A204.1 (cell line): ENCODE results near the gene CEMIP.

Source experiments
- FAIRE-seq: peaks from 2 replicates; lab custom pipeline; 2012; peaks lifted over from hg19 to GRCh38; lab: Jason Lieb, UNC

Gene CEMIP

DNA sequence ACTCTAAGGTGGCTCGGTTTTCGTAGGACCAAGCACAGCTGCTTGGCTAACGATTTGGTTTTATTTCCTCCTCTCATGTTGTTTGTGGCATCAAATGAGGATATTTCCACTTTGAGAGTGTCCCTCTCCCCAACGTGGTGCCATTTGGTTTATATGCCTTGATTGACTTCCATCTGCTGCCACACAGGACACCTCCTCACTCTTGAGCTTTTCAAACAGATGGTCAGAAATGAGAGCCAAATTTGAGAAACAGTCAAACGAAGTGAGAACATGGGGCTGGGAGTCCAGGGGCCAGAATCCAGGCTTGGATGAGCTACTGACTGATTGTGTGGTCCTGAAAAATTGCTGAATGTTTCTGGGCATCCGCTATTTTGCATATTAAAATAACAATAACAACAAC, 43.5 kb downstream of the CEMIP start:
- FAIRE-seq, result no peak

DNA sequence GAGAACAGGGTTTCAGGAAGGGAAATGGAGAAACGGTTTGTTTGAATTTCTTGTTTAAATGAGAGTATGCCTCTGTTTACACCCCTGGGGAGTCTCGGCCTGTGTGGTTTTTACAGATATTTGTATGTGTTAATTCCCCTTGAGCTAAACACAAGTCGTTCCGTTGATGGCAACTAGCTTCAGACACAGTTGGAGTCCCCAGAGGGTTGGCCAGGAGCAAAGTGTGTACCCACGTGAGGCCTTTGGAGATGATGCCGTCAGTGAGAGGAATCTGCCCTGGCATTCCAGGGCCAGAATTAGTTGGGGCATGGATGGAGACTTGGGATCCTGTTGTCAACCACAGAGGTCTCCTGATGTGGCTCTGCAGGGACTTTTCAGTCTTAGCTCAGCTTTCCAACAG, 44.0 kb downstream of the CEMIP start:
- no peak for FAIRE-seq

DNA sequence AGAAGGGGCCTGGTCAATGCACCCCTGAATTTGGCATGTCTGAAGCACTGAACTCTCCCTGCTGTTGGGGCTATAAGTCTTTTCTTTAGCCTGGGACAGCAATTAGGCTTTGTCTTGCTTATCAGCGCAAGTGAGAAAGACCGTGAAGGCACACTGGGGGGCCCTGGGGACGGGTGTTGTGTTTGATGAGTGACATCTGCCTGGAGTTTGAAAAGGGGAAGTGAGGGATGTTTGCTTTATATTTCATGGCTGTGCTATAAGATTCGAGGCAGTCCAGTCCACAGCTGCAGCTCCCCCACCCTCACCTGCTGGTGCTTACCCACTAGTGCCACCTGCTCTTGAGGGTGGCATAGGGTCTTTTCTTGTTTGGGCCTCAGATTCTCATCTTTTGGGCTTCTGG, 44.8 kb downstream of the CEMIP start:
- no peak for FAIRE-seq

DNA sequence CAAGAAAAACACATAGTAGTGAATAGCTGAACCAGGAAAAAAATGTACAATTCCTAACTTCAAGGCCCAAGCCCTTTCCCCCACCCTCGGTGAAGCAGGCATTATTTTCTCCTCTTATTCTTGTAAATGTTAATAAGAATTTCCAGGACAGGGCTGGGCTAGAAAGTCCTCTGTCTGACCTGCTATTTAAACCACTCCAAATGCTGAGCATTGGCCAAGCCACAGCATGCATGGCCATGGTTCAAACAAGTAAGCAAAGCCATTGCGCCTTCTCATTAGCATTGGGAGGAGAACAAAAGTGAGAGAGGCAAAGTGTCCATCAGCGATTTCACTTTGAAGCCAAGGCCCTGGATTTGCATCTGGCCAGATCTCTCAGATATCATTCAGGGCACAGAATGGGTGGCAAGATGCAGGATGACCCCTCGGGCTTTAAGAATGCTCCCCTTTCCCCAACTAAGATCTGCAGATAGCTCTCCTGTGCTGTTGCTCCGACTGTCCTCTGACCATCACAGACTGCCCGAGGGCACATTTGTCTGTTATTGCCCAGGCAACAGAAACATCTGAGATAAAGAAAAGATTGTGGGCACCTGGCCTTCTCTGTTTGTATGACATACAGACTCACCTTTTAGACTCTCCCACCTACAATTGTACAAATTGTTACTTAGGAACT, 46.3 kb downstream of the CEMIP start:
- no peak for FAIRE-seq

DNA sequence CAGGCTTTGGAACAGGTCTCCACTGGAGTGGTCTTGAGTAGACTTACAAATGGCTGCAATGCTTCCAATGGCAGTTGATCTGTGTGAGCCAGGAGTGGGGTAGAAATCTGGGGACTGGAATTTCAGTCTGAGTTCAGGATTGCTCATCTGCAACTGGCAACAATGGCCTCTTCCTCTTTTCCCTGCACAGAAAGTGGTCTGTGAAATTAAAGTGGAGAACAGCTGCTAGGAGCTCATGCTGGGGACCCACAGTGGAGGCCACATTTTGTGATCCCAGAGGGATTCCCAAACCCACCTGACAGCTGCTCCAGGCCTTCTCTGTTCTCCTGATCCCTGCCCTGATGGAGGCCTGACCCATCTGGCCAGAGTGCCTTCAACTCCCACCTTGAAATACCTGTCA, 49.6 kb downstream of the CEMIP start:
- FAIRE-seq, result no peak

DNA sequence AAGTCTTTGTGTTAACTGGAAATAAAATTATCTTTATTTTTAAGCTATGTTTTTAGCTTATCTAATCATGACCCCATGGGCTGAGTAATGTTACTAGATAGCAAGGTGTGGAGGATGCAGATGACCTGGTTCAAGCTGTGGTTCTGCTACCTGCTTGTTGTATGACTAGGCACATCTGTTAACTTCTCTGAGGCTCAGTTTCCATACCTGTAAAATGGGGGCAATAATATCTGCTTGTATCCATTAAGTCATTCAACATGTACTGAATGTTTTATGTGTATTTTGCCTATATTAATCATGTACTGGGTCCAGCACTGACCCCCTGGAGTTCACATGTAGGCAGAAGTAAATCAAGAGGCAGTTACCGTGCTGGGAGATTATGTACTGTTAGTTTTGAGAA, 51.5 kb downstream of the CEMIP start:
- FAIRE-seq, result no peak

DNA sequence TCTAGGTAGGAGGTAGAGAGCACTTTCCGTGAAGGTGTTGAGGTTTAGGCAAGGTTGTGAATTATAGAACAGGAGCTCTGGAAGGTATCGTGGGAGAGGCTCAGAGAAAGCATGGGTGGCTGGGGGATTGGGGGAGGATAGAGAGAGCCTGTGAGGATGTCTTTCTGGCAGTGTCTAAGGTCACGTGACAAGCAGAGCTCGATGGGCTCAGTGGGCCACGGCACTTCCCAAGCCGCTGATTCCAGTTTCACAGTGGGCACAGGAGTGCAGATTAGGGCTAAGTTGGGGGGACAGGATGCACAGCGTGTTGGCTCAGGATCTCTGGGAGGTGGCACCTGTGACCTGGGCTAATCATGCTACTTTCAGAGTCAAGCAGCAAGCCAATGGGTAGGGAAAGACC, 52.0 kb downstream of the CEMIP start:
- no peak for FAIRE-seq

DNA sequence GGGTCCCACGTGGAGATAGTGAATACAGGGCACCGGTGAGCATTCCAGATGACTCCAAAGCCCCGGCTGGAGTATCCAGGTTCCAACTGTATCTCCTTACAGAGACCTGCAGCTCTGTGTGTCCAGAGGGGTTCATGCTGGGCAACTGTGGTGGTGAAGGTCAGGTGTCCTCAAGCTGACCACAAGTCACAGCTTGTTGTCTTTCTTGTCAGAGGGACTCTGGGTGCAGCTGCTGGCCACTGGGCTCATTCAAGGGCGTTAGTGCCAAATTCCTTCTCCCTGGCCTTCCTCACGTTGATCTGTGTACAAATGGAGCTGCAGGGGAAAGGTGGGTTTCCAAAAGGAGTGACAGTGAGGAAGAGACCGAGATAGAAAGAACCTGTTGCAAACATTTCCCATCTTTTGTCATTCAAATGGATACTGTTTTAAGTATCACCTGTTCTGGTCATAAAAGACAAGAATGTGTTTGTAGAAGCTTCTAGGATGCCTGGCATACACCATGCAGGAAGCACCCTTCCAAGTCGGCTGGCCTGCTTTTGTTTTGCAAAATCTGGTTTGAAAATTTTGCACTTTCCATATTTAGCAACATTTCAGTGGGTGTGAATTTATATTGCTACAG, 52.5 kb downstream of the CEMIP start:
- no peak for FAIRE-seq

DNA sequence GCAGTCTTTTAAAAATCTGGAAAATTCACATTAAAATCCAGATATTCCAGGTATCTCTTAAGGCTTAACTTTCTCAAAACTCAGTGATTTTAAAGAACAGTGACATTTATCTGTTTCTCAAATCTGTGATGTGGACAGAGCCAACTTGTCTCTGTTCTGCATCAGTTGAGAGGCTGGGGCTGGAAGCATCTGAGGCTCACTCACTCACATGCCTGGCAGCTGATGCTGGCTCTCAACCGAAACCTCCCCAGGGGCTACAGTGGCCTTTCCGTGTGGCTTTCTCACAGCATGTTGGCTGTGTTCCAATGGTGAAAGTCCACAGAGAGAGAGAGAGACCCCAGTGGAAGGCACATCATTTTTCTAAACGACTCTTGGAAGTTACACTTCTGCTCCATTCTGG, 53.5 kb downstream of the CEMIP start:
- FAIRE-seq, result no peak

DNA sequence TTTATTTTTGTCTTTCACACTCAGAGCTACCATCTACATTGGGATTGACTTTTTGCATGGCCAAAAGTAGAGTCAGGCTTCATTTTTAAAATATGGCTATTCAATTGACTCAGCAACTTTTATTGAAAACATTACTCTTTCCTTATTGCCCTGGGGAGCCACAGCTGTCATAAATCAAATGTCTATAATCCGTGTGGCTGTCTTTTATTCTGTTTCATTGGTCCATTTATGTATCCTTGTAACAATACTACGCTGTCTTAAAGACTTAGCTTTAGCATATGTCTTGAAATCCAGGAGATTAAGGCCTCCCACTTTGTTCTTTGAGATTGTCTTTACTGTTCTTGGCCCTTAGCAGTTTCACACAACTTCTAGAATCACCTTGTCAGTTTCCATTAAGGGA, 55.2 kb downstream of the CEMIP start:
- no peak for FAIRE-seq

DNA sequence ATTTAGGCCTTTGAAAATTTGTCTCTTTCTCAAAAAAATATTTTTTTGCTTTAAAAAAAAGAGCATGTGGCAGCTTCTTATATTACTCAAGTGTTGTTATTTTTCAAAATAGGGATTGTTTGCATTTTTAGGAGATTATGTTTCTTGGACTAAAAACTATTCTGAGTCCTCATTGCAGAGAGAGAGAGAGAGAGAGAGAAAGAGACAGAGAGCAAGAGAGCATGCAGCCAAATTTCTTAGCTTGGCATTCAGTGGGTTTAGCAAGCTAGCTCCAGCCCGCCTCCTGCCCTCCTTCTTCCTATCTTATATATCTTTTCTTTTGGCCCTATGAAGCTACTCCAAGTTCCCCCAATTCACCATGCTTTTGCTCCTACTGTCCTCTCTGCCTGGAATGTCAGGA, 55.7 kb downstream of the CEMIP start:
- no peak for FAIRE-seq

DNA sequence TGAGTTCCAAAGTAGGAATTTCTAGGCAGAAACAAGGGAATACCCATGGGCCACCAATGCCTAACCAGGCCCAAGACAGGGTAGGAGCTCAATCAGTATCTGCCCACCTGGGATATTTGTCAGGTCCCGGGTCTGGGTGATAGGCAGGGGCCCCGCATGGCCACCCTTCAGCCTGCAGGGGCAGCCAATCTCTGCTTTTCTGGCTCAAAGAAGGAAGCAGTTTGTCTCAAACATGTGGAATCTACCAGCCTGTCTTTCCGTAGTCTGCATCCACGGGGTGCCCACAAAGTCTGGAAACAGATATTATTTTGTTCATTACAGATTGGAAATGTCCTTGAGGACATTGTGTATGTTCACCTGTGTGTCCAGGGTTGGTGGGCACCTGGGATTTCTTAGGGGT, 56.2 kb downstream of the CEMIP start:
- no peak for FAIRE-seq

DNA sequence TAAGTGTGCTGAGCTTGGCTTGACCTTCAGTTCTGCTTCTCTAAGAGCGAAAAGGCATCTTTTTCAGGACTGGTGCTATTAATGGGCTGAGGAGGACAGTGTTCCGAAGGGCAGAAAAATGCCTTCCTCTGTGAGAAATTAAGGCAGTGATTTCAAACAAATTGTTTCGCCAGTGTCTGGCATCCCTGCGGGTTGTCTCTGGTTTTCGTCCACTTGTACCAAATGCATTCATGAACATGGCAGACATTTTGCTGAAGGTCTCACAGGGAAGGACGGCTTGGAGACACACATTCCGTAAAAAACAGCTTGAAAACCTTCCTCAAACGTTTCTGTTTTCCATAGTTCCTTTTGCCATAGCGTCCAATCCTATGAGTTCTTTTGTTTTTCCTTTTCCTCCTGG, 57.1 kb downstream of the CEMIP start:
- no peak for FAIRE-seq

DNA sequence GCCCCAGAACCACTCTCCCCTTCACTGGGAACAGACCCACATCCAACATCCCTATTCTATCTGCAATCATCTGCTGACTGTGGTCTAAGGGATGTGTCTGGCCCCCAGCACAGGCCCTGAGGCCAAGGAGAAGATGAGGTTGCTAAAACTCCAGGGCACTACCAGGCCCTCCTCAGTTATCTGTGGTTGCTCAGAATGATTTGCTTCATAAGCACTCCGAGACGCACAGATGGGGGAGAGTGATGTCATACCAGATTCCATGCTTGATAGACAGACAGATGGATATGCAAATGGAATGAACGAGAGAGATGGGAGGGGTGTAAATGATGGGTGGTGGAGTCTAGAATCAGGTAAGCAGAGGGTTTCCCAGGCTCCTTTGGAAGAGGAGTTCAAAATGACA, 57.8 kb downstream of the CEMIP start:
- no peak for FAIRE-seq

DNA sequence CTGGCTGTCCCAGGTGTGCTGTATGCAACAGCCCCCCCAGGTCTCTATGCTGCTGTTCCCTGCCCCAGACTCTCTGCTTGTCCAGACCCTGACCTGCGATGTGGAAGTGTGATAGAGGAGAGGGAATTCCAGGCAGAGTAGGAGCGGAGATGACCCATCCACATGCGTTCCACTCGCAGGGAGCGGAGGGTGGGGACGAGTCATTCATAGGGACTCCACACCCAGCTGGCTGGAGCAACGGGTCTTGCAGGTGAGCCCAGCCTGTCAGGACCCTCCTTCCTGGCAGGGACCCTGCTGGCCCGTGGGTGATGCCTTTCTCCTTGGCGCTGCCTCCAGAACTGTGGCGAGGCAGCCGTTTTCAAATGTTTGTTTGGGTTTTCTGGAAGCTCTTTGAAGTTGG, 58.8 kb downstream of the CEMIP start:
- no peak for FAIRE-seq

DNA sequence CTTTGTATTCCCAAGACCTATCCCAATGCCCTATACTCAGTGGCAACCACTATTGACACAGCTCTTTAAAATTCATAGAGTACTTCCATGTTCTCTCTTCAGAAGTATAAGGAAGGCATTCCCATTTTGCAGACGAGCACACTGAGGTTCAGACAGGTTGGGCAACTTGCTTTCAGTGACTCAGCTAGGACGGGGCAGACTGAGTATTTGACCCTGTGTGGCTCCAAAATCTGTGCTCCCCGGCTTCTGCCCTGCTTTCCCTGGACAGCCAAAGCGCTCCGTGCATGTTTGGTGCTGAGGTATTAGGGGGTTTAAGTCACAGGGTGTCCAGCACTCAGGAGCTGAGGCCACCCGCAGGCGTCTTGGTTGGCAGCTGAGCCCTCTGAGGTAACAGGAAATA, 59.5 kb downstream of the CEMIP start:
- FAIRE-seq, result no peak

DNA sequence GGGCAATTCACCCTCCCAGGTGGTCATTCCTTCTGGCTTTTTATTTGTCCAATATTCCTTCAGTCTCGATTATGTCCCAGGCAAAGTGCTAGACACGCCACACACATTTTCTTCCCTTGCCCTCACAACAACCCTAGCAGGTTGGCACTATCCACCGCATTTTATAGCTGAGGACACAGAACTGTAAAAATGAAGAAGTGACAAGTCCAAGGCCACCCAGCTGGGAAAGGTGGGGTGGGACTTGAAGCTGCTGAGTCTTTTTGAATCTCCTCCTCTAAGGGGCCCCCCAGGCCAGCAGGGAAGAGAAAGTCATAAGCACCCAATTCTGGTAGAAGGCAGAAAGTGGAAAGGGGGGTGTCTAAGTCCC, 60.6 kb downstream of the CEMIP start:
- no peak for FAIRE-seq

DNA sequence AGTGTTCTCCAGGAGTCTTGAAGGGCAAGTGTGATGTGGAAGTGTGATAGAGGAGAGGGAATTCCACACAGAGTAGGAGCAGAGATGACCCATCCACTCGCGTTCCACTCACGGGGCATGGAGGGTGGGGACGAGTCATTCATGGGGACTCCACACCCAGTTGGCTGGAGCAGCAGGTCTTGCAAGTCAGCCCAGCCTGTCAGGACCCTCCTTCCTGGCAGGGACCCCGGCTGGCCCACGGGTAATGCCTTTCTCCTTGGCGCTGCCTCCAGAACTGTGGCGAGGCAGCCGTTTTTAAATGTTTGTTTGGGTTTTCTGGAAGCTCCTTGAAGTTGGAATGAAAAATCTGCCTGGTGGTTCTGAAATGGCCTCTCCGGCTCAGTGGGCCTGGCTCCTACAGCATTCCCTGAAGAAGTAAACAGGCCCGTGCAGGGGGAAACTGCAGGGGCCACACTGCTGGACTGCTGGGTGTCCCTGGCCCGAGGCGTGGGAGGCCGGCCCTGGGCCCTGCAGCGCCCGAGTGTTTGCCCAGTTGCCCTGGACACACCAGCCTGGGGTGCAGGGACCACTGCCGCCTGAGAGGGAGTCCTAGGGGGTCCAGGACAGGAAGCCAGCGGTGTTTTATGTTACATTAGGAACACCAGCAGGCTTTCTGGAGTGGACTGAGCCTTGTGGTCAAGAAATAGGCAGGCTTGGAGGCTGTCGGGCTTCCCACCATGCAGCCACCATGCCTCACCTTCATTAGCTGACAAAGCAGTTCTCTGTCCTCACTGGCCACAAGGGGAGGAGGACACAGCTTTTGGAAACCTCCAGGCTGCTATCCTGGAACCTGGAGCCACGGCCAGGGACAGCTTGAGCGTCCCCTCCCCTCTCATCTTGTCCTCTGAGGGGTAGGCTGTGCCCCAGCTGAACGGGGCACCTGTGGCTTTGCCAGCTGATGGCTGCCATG, 61.3 kb downstream of the CEMIP start:
- no peak for FAIRE-seq

DNA sequence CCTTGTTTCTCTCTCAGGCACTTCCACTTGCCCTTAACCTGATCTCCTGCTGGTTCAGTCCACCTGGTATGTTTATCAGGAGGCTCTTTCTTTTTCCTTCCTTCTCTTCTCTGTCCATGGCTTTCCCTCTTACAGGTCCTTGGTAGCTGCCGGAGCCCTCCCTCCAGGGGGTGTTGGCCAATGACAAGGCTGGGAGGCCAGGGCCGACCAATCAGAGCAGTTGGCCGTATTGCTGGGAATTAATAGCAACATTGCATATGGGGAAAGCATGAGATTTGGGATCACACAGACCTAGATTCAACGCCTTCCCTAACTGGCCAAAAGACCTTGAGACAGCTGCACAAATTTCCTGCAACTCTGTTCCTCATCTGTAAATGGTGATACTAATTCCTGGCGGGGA, 62.4 kb downstream of the CEMIP start:
- FAIRE-seq, result no peak

DNA sequence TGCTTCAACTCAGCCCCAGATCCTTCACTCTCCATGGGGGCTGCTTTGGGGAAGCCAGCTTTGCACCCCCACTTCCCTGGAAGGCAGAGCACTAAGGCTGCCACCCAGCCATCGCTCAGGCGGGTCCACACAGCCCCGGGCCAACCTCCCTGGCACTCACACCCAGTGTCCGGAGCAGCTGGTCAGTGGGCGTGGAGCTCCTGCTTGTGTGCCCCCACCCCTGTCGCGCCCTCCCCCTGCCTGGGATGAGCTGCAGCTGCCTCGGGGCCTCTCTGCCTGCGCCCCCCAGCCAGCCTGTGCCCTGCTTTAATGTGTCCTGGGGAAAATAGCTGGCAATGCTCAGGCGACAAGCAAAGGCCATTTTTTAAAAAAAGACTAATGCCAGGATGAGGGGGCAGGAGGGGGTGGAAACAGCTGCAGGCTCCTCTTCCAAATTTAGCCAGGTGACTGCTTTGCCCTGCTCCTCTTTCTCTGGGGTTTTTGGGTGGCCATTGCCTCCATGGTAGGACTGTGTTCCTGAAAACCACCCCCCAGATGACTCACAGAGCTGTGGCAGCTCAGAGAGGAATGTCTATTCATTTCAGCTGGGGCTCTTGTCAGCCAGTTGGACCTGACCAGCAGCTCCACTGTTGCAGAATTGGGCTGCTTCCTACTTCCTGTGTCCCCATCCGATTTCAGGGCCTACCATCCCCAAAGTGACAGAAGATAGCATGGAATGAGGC, 65.0 kb downstream of the CEMIP start:
- FAIRE-seq, result no peak

DNA sequence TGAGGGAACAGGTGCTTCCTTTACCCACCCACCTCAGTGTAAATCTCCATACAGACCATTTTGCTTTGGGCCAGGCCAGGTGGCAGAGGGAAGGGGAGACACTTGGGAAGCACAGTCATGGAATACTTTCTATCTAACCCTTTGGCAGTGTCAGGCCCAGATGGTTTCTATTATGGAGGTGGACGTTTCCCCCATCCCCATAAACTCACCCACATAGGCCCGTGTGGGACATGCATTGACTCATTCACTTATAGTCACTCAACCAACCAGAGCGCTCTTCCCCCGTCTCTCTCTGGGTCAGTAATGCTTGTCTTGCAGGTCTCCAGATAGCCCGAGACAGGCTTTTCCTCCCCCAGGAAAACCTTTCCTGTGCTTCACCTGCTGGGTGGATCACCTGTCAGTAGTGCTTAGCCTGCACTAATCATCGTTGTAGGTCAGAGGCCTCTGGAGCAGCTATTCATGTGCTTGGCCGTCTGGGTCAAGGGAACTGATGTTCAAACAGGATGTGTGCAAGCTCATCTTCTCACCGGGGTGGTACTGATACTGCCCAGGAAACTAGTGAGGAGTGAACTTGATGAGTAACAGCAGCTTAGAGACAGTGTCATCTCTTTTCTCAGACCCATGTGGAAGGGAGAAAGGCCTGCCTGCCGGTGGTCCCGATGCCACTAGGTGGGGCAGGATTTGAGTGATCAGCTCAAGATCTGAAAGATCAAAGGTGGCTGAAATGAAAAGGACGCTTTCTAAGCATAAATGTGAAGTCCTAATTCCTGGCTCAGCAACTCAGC, 67.1 kb downstream of the CEMIP start:
- no peak for FAIRE-seq

DNA sequence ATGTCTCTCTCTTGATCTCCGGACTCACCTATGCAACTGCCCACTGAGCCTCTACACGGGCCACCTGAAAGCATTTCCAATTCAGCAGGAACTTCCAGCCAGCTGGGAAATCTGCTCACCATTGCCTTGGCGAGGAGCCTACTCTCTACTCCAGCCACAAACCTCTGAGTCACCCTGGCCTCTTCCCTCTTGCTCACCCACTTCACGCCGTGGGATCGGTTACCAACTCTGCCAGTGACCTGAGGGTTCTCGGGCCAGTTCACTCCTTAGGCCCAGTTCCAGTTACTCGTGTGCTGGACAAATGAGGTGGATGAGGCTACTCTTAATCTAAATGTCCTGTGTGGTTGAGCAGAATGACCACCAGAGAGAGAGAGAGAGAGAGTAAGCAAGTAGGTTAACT, 70.1 kb downstream of the CEMIP start:
- no peak for FAIRE-seq
